NCI-H226 (cell line): Measurements from ENCODE around the gene TECPR2.
"Not testable (repeated sequence)": the region's sequence is repeated elsewhere in the genome, so short reads cannot be mapped to it uniquely, and the experiment has no call there.

ENCODE experiments used
- DNase-seq: peaks from one replicate; pipeline ENCODE4 v3.0.0-alpha.2; 2015

Gene TECPR2, protein sequence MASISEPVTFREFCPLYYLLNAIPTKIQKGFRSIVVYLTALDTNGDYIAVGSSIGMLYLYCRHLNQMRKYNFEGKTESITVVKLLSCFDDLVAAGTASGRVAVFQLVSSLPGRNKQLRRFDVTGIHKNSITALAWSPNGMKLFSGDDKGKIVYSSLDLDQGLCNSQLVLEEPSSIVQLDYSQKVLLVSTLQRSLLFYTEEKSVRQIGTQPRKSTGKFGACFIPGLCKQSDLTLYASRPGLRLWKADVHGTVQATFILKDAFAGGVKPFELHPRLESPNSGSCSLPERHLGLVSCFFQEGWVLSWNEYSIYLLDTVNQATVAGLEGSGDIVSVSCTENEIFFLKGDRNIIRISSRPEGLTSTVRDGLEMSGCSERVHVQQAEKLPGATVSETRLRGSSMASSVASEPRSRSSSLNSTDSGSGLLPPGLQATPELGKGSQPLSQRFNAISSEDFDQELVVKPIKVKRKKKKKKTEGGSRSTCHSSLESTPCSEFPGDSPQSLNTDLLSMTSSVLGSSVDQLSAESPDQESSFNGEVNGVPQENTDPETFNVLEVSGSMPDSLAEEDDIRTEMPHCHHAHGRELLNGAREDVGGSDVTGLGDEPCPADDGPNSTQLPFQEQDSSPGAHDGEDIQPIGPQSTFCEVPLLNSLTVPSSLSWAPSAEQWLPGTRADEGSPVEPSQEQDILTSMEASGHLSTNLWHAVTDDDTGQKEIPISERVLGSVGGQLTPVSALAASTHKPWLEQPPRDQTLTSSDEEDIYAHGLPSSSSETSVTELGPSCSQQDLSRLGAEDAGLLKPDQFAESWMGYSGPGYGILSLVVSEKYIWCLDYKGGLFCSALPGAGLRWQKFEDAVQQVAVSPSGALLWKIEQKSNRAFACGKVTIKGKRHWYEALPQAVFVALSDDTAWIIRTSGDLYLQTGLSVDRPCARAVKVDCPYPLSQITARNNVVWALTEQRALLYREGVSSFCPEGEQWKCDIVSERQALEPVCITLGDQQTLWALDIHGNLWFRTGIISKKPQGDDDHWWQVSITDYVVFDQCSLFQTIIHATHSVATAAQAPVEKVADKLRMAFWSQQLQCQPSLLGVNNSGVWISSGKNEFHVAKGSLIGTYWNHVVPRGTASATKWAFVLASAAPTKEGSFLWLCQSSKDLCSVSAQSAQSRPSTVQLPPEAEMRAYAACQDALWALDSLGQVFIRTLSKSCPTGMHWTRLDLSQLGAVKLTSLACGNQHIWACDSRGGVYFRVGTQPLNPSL (N-terminal part only)

DNA sequence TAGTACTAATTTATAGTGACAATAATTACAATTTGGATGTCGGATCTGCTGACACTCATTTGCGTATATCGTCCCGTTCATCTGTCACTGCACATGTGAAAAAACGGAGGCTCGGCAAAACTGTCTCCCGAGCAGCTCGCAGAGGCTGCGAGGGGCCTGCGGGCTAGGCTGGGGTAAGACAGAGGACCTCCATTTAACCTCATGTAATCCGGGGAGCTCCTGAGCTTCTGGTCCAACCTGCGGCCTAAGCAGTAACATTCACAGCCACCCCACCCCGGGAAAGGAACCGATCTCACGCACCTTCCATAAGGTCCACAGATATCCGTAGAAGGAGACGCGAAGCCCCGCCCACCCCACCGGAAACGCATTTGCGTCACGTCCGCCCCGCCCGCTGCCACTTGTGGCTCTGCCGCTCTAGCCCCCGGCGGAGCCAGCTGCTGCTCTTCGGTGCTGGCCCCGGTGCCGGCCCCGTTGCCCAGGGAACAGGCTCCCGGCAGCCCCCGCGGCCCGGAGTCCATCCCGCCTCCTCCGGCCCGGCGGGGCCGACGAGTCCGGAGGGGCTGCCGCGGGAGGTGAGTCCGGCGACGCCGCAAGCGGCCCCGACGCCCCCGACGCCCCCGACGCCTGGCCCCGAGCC, at the start of gene TECPR2, which contains the start of gene CINP:
TECPR2 (plus strand) TSS at position 397 of the 637 bp plus-strand sequence. CDS start 13,781 bp downstream, outside the sequence.
CINP (minus strand) TSS at position 346 of the 637 bp plus-strand sequence; CDS start at position 307, 39 bp downstream.
- DNase-seq, result peak; percentile 91

DNA sequence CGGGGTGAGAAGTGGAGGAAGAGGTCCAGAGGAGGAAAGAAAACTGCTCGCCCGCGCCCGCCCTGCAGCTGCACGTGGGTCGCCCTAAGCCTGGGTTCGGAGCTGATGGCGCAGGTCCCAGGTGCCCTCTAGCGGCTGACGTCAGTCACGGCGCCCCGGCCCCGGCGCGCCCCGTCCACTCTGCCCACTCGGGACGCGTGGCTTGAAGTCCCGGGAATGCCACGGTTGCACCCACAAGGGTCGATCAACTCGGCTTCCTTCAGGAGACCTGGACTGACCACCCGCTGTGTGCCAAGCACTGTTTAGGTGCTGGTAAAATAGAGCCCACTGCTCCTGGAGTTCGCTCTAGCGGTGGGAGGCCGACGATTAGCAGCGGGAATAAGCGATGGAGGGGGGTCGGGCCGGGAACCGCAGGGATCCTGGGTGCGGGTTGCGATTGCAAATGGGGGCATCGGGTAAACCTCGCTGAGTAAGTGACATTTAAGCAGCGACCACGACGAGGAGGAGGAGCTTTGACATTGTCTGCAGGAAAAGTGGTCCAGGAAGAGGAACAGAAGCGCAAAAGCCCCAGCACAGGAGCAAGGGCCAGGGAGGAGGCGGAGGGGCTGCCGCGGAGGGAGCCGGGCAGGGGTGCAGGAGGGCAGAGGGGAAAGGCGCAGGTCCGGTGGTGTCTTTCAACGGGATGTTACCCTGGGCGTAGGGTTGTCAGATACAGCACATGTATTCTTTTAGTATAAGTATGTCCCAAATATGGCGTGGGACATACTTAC, 48.3 kb upstream of the TECPR2 start:
- DNase-seq, result peak; percentile 70

DNA sequence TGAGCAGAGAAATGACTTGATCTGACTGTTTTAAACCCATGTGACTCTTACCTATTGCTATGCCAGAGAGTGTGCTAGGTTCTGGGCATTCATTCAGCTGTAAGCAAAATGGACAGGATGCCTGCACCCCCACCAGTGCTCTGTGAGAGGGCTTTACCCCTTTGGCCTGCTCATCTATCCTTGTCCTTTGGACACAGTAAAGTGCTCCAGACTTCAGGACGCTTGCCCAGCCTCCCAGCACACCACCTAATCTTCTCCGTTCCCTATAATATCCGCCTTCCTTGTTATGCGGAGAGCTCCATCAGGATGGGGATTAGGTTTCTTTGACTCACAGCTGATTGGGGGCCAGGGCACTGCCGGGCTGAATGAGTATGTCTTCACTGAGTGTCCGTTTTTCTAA, 47.6 kb upstream of the TECPR2 start:
- no peak for DNase-seq

DNA sequence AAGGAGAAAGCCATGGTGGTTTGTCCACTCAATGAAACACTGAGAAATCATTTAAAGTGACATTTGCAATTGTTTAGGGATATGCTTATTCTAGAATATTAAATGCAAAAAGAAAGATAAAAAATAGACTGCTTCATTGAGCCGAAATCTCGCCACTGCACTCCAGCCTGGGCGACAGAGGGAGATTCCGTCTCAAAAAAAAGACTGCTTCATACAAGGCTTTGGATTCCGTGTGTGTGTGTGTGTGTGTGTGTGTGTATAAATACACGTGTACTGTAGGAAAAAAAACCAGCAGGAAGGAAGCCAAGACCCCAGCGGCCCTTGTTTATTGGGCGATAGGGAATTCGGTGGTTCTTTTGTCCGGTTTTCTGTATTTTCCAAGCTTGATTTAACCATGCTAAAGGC, 46.4 kb upstream of the TECPR2 start:
- peak; percentile 32 for DNase-seq

DNA sequence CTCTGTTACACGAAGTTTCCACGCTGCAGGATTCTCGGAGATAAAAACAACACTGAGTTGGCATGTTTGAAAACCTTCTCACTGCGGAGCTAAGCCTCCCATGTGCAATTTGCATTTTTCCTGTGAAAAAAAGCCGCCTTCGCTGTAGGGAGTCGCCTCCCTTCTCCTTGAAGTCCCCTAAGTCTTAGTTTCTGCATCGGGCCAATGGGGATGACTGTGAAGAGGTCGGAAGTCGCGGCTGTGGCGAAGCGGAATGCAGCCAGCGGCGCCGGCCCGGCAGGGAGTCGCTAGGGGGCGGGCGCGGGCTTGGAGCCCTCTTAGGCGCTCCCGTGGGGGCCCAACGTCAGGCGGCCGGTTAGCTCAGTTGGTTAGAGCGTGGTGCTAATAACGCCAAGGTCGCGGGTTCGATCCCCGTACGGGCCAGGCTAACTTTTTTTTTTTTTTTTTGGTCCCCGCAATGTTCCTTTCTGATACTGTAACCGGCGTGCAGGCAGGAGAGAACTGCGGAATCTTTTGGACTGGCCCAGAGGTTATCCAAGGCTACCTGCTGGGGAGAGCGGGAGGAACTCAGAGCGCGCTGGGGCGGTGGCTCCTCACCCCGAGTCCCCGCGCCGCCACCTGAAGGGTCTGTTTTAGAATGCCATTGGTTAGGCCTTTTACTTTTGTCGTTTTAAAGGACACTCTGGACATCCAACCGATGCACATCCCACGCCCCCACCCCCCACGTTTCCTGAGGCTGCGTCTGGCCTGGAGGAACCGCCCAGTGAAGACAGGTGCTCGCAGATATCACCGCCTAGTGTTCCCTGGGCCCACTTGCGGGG, 45.8 kb upstream of the TECPR2 start:
- DNase-seq, result peak; percentile 79

DNA sequence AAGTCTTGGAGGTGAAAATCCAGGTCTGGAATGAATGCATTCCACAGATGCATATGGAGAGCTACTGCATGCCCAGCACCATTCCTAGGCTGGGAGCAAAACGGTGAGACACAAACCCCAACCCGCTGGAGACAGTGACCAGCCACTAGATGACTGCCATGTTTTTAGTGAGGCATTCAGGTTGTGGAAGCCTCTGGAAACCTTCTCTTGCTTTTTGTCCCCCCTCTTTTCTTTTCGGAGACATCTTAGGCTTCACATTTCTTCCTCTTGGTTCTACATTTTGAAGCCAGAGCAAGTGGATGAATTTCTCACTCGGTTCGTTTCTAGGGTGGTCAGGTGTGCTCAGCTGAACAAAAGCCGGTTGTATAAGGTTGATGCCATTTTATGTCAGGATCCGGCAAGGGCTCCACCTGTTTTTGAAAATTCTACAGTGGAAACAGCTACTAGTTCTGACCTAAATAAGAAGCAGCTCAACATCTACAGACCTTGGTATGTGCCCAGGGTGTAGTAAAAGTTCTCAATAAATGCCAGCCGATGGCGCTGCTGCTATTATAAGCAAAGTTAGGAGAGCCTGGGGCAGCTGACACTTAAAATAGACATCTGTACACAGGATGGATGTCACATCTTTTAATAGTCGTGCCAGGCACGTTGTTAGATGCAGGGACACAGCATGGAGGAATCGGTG, 45.0 kb upstream of the TECPR2 start:
- peak; percentile 46 for DNase-seq

DNA sequence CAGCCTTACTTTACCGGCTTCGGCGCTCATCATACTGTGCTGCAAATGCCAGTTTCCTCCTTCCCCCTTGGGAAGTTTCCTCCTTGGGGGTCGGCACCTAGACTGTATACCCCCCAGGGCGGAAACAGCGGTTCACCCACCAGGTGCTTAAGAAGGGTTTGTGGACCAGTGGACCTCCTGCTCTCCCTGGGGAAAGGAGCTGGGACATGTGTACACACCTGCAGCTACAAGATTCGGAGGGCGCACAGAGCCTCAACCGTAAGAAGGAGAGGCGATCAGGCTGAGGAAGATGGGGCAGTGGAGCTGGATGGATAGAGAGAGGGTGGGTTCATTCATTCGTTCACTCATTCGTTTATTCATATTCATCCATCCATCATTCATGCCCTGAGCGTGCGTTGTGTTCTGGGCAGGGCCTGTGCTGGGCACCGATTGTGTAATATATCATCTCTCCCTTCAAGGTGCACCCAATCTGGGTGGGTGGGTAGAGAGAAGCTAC, 43.9 kb upstream of the TECPR2 start:
- DNase-seq, result no peak

DNA sequence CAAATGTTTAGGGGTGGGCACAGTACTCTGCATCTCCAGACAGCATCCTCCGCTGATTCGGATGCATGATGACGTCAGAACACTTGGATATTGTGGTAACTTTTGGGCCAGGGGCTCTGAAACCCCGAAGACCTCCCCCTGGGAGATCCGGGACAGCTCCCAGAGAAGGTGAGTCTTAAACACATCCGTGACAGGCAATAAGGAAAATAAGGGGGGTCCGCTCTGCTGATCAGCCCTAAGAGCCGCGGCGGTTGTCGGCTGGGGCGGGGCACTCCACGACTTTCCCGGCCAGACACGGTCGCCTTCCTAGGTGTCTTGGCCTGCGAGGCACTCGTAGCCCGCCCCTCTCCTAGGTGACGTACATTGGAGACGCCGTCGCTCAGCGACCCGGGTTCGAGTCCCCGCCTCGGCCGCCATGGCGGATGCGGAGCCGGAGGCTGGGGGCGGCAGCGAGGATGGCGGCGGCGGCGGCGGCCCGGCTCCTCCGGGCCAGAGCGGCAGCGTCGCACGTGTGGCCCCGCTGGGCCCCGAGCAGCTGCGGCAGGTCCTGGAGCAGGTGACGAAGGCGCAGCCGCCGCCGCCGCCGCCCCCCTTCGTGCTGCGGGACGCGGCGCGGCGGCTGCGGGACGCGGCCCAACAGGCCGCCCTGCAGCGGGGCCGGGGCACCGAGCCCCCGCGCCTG, 43.2 kb upstream of the TECPR2 start, which contains the start of gene ZNF839:
ZNF839 (plus strand) TSS at position 396 of the 682 bp plus-strand sequence; CDS start at position 416, 20 bp downstream.
- DNase-seq, result peak; percentile 83

DNA sequence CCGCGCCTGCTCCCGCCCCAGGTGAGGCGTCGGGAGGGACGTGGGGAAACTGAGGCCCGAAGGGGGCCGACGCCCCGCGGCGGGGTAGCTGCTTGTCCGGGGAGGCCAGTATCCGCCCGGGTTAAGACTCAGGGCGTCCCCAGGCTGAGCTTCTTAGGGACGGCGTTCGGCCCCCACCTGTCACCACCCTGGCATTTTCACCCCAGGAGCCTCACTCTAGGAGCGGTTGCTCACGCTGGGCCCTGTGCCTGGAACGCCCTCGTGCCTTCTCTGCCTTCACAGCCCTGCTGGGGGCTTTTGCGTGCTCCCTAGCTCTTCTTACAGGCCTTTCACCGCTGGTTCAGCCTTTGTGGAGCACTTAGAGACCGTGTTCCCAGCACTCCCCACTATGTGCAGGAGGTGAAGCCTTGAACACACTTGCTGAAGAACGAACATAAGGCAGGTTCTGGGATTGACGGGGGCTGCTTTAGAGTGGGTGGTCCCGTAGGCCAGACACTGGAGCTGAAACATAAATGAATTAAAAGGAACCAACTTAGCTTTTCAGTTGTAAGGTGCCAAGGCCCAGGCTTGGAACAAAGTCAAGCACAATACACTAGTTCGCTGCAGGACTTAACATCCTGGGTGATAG, 42.6 kb upstream of the TECPR2 start:
- no peak for DNase-seq

DNA sequence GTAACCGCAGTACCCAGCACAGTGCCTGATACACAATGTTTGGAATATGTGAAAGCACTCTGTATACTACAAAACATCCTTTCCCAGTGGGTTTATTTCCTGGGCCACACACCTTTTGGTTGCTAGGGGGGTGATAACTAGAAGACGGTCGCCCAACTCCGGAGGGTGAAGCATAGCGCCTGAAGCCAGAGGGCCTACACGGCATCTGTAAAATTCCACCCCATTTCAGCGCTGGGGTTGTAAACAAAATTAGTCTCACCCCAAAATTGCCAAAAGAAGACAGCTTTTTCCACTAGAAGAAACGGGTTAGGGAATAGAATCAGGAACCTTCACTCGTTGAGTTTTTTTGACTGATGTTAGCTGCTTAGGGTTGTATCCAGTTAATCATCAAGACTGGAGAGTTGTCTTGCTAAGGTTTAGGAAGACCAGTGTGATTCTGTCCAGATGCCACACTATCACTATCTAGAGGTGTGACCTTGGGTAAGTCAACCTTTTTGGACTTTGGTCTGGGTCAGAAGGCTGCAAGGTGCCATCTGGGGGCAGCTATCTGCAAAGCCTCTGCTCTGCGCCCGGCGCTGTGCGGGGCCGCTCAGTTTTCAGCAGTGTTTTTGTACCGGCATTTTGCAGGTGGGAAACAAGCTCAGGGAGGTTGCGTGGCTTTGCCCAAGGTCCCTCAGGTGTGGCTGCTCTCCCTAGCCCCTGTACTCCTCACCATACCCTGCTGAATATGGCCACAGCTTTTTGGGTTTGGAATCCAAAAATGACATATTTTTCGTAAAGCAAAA, 41.9 kb upstream of the TECPR2 start:
- no peak for DNase-seq

DNA sequence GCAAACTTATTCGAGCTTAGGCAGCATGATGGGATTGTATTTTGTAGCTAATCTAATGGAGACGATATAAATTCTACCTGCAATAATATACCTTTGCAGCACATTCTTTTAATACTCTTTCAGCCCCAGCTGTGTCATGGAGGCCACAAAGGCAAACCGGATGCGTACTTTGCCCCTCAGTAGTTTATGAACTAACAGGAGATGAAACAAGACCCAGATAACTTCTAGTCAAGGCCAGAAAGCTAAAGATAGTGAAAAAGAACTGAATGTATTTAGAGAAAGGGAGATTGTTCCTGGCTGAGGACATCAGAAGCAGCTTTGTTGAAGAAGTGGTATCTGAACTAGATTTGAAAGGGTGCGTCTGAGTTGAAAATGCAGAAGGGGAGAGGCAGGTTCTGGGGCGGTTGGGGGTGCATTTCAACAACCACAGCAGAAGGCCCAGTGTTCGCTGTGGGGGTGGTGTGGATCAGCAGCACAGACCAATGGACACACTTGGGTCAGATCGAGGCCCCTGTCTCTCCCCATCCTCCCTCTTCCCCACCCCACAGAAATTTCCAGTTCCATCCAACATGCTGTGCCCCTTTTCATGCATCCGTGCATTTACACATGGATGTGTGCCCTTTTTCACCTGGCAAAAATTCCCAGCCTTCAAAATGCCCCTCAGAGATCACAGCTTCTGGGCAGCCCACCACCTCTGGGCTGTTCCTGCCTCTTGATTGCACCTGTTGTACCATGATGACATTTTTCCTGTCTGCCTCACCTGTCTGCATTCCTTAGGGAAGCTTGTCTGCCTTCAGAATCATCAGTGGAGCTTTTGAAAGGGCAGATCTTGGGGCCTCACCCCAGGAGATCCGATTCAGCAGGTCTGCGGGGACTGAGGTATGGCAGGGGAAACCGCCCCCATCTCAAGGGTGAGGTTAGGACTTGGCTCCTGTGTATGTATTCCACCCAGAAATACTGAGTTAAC, 41.0 kb upstream of the TECPR2 start:
- no peak for DNase-seq

DNA sequence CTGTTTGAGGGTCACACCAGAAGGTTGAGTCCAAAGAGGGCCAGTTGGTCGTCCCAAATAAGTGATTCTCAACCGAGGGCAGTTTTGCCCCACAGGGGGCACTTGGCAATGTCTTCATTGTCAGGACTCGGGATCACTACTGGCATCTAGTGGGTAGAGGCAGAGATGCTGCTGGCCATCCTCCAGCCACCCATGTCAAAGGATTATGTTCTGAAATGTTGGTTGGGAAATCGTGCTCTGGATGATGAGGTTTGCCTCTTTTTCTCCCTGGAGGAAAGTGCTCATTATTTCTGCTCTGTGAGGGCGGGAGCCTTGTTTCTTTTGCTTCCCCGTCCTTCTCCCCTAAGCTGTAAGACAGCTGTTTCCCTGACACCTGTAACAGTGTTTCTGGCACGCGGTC, 39.6 kb upstream of the TECPR2 start:
- peak; percentile 63 for DNase-seq

DNA sequence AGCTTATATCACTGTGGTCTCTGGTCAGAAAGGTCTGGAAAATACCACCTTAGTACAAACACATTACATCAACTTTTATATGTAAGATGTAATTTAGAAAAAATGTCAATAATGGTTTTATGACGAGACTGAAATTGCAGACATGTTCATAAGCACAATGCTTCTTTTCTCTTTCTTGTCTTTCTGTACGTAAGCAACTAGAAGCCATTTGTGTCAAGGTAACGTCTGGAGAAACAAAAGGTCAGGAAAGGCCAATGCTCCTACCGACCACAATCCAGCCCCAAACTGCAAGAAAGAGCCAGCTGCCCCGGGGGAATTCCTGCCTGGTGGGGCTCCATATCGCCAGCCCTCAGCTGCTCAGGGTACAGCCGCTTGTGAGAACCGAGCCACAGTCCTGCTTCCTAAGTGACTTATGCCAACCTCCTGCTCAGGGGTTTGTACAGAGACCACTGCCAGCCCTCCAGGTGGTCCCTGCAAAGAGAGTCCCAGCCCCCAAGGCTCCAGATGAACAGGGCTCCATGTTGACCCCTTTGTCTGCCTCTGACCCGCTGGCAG, 36.9 kb upstream of the TECPR2 start:
- DNase-seq, result no peak

DNA sequence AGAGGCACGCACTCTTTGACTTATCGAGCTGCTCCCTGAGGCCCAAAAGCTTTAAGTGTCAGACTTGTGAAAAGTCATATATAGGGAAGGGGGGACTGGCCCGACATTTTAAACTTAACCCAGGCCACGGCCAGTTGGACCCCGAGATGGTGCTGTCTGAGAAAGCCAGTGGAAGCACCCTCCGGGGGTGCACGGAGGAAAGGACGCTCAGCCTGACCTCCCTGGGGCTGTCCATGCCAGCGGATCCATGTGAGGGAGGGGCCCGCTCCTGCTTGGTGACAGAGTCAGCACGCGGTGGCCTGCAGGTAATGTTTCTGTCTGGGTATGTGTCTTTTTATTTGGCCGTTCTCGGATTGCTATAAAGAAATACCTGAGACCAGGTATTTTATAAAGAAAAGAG, 36.2 kb upstream of the TECPR2 start:
- DNase-seq, result no peak

DNA sequence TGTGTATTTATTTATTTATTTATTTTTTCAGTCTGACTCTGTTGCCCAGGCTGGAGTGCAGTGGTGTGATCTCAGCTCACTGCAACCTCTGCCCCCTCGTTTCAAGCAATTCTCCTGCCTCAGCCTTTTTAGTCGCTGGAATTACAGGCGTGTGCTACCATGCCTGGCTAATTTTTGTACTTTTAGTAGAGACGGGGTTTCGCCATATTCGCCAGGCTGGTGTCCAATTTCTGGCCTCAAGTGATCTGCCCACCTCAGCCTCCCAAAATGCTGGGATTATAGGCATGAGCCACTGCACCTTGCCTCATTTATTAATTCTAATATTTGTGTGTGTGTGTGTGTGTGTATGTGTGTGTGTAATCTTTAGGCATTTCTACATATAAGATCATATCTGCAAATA, 33.4 kb upstream of the TECPR2 start:
- DNase-seq, result not testable (repeated sequence)

DNA sequence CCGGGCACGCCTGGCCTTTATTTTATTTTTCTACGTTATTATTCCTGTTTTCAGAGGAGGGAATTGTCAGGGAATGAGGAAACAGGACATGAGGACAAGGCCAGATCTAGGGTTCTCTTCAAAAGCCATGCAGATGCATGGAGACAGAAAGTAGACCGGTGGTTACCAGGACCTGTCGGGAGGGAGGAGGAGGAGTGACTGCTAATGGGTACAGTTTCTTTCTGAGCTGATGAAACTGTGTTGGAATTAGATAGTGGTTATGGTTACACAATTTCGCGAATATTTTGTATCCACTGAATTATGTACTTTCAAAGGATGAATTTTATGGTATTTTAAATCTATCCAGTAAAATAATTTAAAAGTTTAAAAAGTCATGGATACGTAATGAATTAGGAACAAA, 31.9 kb upstream of the TECPR2 start:
- no peak for DNase-seq
